Adrenal gland (tissue), 5 donors: Measurements from ENCODE around the gene DOCK10.

Experiments used
- CTCF ChIP-seq, 6 experiments: fragments of 450-650 bp in 4 of 6; fragments of 200-600 bp in 2 of 6; sonication (generic) in 1 of 6; IDR thresholded peaks; 1 replicate in 5 of 6; 2 replicates in 1 of 6; pipeline versions ENCODE4 v1.5.1 to v1.8.0; 2016 to 2021; ENCODE audit warnings: antibody characterized with exemption in 6 of 6, mild to moderate bottlenecking in 2 of 6, moderate library complexity in 1 of 6
- POLR2A ChIP-seq, 2 donors: fragments of 450-650 bp; IDR thresholded peaks; one replicate each; pipeline ENCODE4 v1.6.1; 2017; ENCODE audit warnings: antibody characterized with exemption in 2 of 2, mild to moderate bottlenecking in 2 of 2, moderate library complexity in 1 of 2
- donor health status: DM: no; HTN: no; CAD: no.

GRCh38 chr2:224915136-224915535 lies 127.1 kb downstream of the DOCK10 start:
- TF ChIP-seq POLR2A (IDR thresholded peaks at IDR 0.05) (no peak), CTCF (IDR thresholded peaks at IDR 0.05) (no peak)
